GM18499 (cell line): Measurements from ENCODE around the gene GALNT17.

Source experiments
- ATAC-seq: cut with Tn5 transposase; IDR thresholded peaks from one replicate; pipeline ENCODE4 v1.9.1; 2021; ENCODE audit warnings: moderate number of reproducible peaks; ENCODE audit not compliant: insufficient read depth, unreplicated experiment

The GALNT17 gene

DNA sequence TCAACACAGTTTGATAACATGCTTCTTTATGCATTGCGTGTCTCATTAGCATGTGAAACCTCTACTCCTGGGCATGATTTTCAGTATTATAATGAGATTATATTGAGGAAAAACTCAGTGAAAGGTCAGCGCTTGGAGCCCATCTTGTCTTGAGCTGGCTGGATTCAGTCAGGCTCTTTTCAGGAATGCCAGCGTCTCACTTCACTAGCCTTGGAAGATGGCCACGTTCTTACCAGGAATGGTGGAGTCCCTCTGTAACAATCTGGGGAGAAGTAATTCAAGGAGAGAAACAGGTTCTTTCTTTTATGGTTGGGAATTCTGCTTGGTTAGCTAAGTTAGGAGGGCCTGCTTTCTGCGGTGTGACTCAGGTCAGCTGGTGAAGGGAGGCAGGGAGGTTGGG lies 241.0 kb downstream of the GALNT17 start:
- no peak for ATAC-seq

DNA sequence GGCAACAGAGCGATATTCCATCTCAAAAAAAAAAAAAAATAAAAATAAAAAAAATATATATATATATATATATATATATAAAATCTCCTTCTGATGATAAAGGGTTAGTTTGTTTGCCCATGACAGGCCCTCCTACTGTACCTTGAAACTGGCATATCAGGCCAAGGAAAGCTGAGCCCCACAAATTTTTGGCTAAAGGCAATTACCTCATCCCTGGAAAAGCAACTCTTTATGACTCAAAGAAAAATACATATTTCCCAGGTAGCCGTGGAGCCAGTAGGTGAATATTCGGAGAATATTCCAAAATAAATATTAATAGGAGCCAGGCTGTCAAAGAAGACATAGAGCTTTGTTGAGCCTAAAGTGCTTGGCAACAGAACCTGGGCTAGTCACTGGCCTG lies 245.1 kb downstream of the GALNT17 start:
- ATAC-seq, result no peak

DNA sequence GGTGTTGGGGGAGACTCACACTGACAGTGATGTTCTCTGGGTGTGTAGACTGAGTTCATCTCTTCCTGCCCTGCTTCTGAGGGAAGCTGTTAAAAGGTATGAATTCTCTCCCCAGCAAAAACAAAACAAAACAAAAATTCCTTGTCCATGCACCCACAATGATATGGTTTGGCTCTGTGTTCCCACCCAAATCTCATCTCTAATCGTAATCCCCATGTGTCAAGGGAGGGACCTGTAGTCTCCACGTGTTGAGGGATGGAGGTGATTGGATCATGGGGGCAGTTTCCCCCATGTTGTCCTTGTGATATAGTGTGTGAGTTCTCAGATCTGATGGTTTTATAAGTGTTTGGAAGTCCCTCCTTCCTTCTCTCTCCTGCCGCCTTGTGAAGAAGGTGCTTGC lies 245.5 kb downstream of the GALNT17 start:
- ATAC-seq, result no peak

DNA sequence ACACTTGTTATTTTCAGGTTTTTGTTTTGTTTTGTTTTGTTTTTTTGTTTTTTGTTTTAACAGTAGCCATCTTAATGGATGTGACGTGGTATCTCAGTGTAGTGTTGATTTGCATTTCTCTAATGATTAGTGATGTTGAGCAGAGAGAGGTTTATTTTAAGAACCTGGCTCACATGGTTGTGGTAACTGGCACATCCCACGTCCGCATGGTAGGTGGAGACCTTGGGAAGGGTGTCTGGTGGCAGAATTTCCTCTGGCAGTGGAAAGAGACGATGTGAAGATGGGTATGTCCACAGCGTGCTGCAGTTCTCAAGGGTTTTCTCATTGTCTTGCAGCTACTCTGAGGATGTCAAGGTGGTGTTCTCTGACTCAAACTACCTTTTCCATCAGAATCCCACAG lies 252.2 kb downstream of the GALNT17 start:
- ATAC-seq, result no peak

DNA sequence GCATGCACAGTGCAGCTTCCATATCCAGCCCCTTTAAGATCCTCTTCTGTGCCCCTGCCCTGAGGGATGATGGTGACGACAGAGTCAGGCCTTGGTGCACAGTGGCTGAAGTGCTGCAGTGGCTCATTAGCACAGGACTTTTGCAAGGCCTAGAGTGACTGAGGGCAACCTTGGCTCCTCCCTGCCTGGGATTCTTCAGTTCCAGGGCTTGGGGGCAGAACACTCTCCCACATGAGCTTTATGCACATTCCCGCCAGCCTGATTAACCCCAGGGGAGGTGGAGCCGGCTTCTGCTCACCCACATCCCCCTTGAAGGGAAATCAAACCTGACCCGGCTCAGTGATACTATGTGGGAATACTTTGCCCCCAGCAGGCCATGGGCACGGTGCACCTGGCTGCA lies 253.4 kb downstream of the GALNT17 start:
- ATAC-seq, result no peak

DNA sequence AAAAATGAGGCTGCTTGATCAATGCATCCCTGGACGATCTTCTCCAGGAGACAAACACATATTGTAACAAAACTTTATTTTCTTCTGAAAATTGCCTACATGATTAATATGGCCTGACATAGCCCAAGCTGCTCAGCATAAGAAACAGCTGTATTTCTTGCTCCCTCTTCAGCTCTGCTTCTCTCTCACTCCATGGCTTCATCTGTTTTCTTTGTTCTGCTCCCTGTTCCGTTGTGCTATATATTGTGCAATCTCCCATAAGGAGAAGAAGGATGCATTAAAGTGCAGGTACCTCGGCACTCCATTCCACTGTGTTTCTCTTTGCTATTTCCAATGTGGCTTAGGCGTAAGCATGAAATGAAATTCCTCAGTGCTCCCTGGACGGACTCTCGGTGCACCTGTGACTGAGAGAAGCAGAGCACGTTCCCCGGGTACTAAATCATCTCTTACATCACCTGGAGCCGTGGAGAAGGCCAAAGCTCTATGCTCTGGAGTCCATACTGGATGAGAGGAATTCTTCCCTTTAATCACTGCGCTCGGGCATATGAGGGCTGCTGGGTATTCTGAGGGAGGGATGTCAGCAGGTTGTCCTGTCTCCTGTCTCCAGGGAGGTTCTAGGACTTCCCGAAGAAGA lies 254.3 kb downstream of the GALNT17 start:
- no peak for ATAC-seq

DNA sequence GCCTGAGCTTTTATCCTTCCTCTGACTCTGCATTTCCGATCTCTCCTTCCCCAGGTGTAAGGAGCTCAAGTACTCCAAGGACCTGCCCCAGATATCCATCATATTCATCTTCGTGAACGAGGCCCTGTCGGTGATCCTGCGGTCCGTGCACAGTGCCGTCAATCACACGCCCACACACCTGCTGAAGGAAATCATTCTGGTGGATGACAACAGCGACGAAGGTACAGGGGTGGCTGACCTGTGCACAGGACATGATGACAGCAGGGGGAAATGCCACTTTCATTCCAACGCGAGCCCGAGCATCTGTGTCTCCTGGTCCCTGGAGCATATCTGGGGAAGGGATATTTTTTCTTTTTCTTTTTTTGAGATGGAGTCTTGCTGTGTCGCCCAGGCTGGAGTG lies 256.2 kb downstream of the GALNT17 start:
- no peak for ATAC-seq

DNA sequence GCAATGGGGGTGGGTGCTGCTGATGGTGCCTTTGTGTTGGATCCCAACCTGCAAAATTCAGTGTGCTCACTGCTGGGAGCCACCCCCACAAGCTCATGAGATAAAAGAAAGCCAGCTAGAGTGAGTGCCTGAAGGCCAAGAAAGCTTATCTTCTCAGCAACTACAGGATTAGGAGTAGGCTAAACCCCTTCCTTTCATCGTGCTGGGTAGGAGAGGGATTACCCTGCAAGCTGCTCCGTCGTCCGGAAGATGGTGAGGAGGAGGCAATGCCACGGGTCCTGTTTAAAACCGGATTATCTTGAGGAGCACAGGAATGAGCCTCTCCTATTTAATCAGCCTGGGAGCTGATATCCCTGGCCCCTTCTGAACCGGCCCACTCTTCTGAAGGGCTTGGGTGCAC lies 258.0 kb downstream of the GALNT17 start:
- no peak for ATAC-seq

DNA sequence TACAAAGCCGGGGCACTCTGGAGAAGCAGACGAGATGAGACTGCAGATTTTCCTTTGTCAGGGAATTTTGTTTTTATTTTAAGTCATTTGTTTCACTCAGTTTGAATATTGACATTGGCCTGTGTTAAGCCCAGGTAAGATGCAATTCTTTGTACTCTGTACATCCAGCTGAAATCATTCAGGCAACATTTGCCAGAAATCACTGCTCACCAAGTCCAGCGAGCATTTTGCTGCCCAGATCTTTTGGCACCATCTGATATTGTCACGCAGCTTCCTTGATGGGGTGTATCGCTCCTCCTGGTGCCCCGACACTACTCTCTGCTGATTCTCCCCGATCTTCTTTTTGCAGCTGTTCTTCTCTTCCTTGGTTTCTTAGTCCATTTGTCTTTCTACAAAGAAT lies 261.7 kb downstream of the GALNT17 start:
- no peak for ATAC-seq

DNA sequence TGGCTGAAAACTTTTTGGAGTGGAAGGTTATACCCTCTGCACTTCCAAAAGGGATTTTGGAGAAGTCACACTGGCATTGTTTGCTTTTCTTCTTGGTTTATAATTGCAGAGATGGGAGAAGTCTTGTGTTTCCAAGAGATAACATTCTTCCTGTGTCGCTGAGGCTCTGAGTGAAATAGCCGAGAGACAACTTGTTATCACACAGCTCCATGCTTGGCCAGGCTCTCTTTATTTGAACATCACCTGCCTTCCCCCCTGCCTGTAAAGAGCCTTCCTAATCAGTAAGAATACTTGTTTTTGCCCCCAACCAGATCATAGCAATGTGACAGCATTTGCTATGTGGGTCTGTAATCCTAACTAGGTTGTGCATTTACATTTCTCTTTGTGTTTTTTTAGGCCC lies 270.7 kb downstream of the GALNT17 start:
- no peak for ATAC-seq

DNA sequence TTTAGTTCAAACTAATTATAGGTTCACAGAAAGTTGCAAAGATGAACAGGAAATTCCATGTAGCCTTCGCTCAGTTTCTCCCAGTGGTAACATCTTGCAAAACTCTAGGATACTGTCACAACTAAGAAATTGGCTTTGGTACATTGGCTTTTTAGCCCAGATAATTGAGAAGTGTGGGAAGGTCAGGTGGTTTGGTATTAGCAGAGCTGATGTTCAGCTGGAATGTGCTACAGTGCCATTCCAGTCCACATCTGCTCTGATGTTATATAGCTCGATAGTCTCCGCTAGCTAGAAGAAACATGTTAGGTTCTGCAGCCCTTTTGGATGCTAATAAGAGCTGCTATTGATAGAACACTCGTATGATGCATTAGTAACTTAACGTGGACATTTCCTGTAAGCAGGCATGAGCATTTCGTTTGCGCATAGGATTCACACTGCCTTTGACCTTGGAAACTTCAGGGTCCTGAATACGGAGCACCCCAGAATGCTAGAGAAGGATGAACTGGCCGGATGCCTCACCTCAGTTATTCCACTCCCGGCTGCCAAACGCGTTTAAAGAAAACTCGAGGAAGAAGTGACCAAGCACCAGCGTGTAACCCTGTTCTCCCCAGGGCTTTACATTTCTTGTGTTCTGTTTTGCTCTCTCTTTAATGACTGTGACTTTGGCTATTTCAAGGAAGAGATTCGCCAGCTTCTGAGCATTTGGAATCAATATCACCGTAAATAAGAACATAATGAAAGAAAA lies 271.4 kb downstream of the GALNT17 start:
- ATAC-seq, result no peak

DNA sequence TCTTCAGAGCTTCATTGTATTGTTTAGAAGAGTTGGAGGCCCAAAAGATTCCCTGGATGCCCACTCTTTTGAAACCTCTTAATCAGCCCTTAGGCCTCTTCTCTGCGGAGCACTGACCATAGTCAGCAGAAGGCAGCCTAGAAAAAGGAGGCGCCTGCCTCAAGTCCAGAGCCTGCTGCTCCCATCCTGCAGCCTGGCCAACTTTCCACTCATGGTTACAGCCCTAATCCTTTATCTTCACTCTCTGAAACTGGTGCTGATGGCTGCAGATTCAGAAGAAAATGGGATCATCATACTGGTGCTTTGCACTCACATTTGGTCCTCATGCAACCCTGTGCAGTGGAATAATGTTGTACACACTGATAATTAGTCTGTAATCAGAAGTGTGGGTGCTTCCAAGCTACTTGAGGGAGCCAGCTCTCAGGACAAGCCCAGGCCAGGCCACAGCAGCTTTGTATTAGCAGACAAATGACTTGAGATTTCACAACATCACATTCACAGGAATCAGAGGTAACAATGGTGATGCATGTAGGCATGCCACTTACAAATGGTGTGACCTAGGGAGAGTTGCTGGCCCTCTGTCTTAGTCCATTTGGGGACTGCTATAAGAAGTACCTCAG lies 272.9 kb downstream of the GALNT17 start:
- ATAC-seq, result no peak

DNA sequence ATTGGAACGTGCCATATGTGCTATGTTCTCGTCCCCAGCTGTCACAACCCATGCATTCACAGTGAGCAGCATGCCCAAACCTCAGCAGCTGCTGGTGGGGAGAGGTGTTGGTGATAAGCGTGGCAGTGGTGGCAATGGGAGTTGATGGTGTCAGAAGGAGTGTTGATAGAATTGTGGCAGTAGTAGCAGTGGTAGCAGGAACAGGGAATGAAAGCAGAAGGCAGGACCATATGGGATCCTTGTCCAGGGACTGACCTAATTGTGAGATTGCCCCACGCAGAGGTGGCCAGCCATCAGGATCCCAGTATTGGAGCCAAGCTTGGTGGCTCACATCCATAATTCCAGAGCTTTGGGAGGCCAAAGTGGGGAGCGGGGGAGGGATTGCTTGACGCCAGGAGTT lies 276.3 kb downstream of the GALNT17 start:
- ATAC-seq, result no peak

DNA sequence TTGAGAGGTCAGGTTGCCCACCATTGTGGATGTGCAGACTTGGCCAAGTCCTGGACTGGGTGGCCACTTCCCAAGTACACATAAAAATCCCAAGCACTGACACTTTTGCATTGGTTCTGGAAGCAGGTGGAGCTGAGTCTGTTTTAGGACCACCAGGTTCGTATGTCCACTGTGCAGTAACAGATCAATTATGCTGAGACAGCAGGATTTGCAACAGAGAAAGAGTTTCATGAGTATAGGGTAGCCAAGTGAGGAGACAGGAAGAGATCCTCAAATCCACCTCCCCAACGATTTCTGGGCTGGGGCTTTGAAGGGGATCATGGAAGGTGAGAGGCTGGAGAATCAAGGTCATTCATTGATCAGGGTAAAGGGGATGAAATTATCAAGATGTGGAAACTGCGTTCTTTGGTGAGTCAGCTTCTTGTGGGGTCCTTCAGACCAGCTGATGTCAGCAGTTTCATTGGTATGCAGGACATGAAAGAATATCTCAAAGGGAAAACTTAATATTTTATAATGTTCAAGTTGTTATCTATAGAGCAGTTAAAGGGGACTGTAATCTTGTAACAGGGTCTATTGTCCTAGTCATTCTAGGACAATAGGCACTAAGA lies 277.7 kb downstream of the GALNT17 start:
- no peak for ATAC-seq

DNA sequence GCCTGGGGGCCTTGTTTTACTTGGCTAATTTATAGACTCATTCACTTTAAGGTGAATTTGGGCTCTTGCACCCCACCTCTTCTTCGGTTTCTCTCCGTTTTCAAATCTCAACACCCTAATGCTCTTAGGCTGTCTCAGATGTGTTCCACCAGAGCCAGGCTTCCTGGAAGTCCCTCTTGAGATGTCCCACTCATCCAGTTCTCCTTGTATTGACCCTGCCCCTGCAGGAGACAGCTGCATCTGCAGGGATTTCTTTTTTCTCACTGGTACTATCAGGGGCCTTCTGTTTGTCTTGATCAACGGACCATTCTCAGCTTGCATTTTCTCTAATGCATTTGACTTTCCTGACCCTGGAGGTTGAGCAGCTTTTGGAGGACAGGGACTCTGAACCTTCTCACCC lies 279.5 kb downstream of the GALNT17 start:
- ATAC-seq, result no peak

DNA sequence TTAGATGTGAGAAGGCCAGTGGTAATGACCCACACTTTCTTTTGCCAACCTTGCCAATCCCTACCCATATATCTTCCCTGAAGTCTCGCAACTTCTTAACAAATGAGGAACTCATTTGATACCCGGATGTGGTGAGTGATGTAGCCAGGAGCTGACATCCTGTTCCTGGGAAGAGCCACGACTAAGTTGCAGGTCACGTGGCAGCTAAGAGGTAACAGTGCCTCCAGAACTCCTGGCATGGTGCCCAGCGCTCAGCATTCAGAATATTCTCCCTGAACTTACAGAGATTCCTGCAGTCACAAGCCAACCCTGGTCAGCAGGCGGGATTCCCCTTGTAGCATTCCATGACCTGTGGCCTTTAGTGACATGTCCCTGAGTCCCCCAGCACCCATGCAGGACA lies 282.5 kb downstream of the GALNT17 start:
- no peak for ATAC-seq

DNA sequence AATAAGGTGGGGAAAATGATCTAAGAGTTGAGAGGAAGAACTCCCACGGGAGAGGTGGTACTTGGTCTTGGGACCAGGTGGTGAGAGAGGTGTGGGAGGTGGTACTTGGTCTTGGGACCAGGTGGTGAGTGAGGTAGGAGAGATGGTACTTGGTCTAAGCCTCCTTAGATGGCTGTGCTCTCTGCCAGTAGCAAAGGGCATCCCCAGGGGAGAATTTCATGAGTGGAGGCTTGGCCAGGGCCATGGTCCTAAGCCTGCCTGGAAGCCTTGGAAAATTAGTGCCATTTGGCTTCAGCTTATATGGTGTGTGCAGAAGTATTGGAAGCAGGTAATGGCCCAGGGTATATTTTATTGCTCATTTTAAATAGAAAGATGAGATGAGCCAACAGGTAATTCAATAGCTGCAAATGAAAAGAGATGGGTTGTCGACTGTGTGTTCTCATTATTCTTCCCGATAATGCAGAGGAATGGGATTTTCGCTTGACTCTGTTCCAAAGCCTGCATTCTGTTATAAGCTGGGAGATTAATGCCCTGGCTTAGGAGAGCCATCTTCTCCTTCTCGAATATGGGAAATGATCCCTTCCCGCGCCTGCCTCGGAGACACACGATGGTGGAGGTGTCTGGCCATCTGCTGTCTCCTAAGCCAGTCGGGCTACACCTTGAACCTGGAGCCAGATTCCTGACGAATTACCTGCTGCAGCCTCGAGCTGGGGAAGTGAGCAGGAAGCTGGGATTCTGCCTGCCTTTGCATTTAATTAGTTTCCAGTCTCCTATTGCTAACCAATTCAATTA lies 287.8 kb downstream of the GALNT17 start:
- ATAC-seq, result no peak

DNA sequence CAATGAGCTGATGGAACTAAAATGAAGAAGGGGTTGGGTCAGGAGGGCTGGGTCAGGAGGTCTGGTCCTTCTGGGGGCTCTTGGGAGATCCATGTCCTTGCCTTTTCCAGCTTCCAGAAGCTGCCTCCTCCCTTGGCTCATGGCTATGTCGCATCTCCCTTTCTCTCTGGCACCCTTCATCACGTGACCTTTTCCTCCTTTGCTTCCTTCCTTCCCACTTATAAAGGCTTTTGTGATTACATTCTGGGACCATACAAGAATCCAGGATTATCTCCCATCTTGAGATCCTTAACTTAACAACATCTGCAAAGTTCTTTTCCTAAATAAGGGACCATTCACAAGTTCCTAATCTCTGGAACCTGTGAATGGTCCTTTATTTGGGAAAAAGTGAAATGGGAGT lies 290.2 kb downstream of the GALNT17 start:
- ATAC-seq, result no peak

DNA sequence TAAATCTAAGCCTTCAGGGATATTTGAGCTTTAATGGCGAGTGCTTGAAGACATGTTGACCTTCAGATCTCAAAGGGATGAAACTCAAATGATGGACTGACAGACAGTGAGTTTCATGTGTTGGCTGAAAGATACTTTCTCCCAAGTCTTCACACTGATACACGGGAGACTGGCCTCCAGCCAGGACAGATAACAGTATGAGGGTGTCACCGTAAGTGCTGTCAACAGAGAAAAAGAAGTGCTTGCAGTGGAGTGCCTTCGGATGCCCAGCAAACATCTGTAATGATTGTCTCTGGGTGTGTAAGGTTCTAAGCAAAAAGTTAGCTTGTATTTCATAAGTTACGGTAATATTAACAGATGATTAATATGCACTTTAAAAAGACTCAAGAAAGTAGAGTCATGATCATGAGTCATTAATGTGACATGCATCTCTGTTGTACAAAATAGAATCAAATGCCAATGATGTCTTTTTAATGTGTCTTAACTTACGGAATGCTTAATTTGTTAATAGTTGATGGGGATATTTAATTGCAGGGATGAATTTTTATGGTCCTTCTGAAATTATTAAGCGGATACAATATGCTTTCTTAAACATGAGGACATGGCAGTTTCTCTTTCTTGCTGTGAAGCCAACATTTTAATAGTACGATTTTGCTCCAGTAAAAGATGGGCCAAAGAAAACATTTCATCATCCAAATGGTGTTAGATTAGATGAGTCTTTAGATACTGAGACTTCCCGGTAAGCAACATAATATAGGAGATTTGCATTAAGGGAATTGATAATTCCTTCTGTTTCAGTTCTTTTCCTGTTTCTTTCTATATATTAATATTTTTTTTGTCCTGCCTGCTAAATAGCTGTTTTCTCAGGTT lies 292.5 kb downstream of the GALNT17 start:
- no peak for ATAC-seq

DNA sequence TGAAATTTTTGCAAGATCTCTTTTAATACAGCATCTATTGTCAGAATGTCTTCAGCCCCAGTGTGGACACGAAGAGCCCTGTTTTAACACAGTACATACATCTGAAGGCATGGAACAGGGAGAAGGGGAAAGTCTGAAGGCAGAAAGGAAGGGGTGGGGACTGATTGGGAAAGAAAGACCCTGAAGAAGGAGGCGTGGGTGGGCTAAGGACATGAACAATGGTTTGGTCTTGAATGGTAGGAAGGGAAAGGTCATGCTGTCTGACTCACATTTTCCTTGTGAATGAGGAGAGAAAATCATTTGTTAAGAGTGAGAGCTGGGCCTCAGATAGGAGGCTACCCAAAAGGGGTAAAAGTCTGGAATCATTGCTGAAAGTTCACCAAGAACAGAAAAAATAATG lies 297.1 kb downstream of the GALNT17 start:
- no peak for ATAC-seq
